T-cell (primary cell): Measurements from ENCODE around the gene ATG101. TPM values are rescaled to one million over a fixed set of nuclear protein-coding genes. Genes with fewer than 3 reads are reported as not detected.
"Not testable (repeated sequence)": the region's sequence is repeated elsewhere in the genome, so short reads cannot be mapped to it uniquely, and the experiment has no call there.

Experiments used
- ATAC-seq, 4 experiments: fragments of 200-7000 bp in 3 of 4; fragments of 150-1000 bp in 1 of 4; cut with Tn5 transposase; replicated peaks in 1 of 4; 1 replicate in 3 of 4; 2 replicates in 1 of 4; pipeline ENCODE4 v1.10.0; 2021; ENCODE audit warnings: moderate library complexity in 3 of 4, mild to moderate bottlenecking in 2 of 4, moderate number of reproducible peaks in 1 of 4
- CTCF ChIA-PET, 2 donors: fragments of 300-600 bp; sonication (Branson Sonifier 250); formaldehyde crosslinking; loops; one replicate each; lab custom pipeline; 2022; ENCODE audit warnings: antibody characterized with exemption in 2 of 2; lab: Charles Lee
- POLR2A ChIA-PET, 2 donors: fragments of 300-600 bp; sonication (Branson Sonifier 250); formaldehyde crosslinking; loops; one replicate each; lab custom pipeline; 2022; ENCODE audit warnings: antibody characterized with exemption in 2 of 2; lab: Charles Lee
- DNase-seq, 35 experiments: peaks; one replicate each; pipeline versions ENCODE4 v3.0.0 to v3.0.0-alpha.2; 2013 to 2023
- H3K27ac ChIP-seq: one replicate; pipeline ENCODE4 v1.5.1; 2013; ENCODE audit warnings: low read length
- H3K27me3 ChIP-seq, 2 experiments: replicated peaks in 1 of 2; 1 replicate in 1 of 2; 2 replicates in 1 of 2; pipeline versions ENCODE4 v1.6.1 to v1.7.0; 2013; ENCODE audit warnings: low read length in 1 of 2, mixed read lengths in 1 of 2; ENCODE audit not compliant: control insufficient read depth in 2 of 2, insufficient read depth in 2 of 2; ENCODE audit errors: extremely low read depth in 1 of 2
- H3K36me3 ChIP-seq, 2 donors: 1 replicate in 1 of 2; 2 replicates in 1 of 2; pipeline versions ENCODE4 v1.6.1 to v1.7.0; 2013; ENCODE audit warnings: low read length in 1 of 2; ENCODE audit not compliant: control insufficient read depth in 2 of 2, insufficient read depth in 1 of 2; ENCODE audit errors: extremely low read depth in 1 of 2
- H3K4me1 ChIP-seq, 2 experiments: 1 replicate in 1 of 2; 2 replicates in 1 of 2; pipeline versions ENCODE4 v1.6.1 to v1.7.0; 2013; ENCODE audit warnings: low read length in 2 of 2, mixed read lengths in 1 of 2; ENCODE audit not compliant: insufficient read depth in 2 of 2, control insufficient read depth in 1 of 2; ENCODE audit errors: extremely low read depth in 1 of 2
- H3K4me3 ChIP-seq, 2 donors: 1 replicate in 1 of 2; 2 replicates in 1 of 2; pipeline versions ENCODE4 v1.5.1 to v1.7.0; 2013; ENCODE audit warnings: mild to moderate bottlenecking in 2 of 2, low read length in 1 of 2, moderate library complexity in 1 of 2; ENCODE audit not compliant: control insufficient read depth in 1 of 2; ENCODE audit errors: extremely low read depth in 1 of 2
- H3K9me3 ChIP-seq: 2 replicates; pipeline ENCODE4 v1.7.0; 2013
- H3K27ac Mint-ChIP-seq, 2 donors: one replicate each; pipeline ENCODE4 v1.8.0; 2020 to 2021; ENCODE audit warnings: mild to moderate bottlenecking in 2 of 2, mixed read lengths in 2 of 2
- H3K27me3 Mint-ChIP-seq, 2 donors: one replicate each; pipeline ENCODE4 v1.8.0; 2021 to 2022; ENCODE audit warnings: mixed read lengths in 2 of 2
- H3K36me3 Mint-ChIP-seq: one replicate; pipeline ENCODE4 v1.8.0; 2021; ENCODE audit warnings: mixed read lengths
- H3K4me1 Mint-ChIP-seq, 3 donors: one replicate each; pipeline ENCODE4 v1.8.0; 2020 to 2022; ENCODE audit warnings: mixed read lengths in 3 of 3, mild to moderate bottlenecking in 1 of 3
- H3K4me3 Mint-ChIP-seq, 3 donors: one replicate each; pipeline ENCODE4 v1.8.0; 2020 to 2022; ENCODE audit warnings: mild to moderate bottlenecking in 3 of 3, mixed read lengths in 3 of 3, moderate library complexity in 3 of 3
- H3K9me3 Mint-ChIP-seq, 3 donors: one replicate each; pipeline ENCODE4 v1.8.0; 2020 to 2022; ENCODE audit warnings: mixed read lengths in 3 of 3
- WGBS: methylation state at CpG from one replicate; pipeline ENCODE4 v1.1.5; 2013; ENCODE audit warnings: missing lambda C conversion rate; ENCODE audit not compliant: insufficient coverage; 5-methylcytosine and 5-hydroxymethylcytosine counted together
- total RNA-seq, 35 experiments: library from RNA in 6 of 35; stranded (reverse) in 6 of 35; fragments of 120-200 nt in 1 of 35; gene quantifications; one replicate each; pipeline versions ENCODE4 v1.2.1 to v1.2.4 and lab custom pipeline; 2013 to 2026

ATG101 gene
- total RNA-seq, 5 donors from 2014 or later (not counting 1 experiment from before 2014, with no cell fraction given): 24.8 to 30.3 (median 25.9) TPM

GRCh38 chr12:52117806-52118475 lies 48.2 kb downstream of the ATG101 start:
- POLR2A ChIA-PET: not testable (repeated sequence)
- CTCF ChIA-PET: interaction anchor here in 1 of 2 donors (0.7 kb wide), 1 partner anchor 12 kb away, joined by 3 read pairs; no protein-coding TSS in a partner anchor

GRCh38 chr12:52119398-52120254 lies 49.8 kb downstream of the ATG101 start:
- no peaks in the 10 kb centered on the region for H3K36me3 ChIP-seq
- peaks cover 0 to 44% of the 10 kb centered on the region in 2 experiments for H3K27me3 ChIP-seq
- DNase-seq (peak in 17 of 35 experiments; percentile 5 to 64 (median 19)), ATAC-seq (peak; percentile 53 to 84 (median 73))
- ChIA-PET CTCF (interaction anchor here in 1 of 2 donors (0.6 kb wide), 1 partner anchor 100 kb away, joined by 5 read pairs; no protein-coding TSS in a partner anchor), POLR2A (no interaction called here)
- no peaks in the 10 kb centered on the region for H3K36me3 Mint-ChIP-seq
- H3K27me3 Mint-ChIP-seq: peaks cover 10 to 15% of the 10 kb centered on the region in 2 donors
- no peaks in the 10 kb centered on the region for H3K9me3 Mint-ChIP-seq
- H3K27ac ChIP-seq: no peak overlapping the region
- peaks cover 6 to 23% (median 18%) of the 10 kb centered on the region in 3 donors for H3K4me1 Mint-ChIP-seq
- peaks cover 0 to 14% of the 10 kb centered on the region in 2 experiments for H3K4me1 ChIP-seq
- H3K9me3 ChIP-seq: no peaks in the 10 kb centered on the region
- H3K4me3 ChIP-seq: no peak overlapping the region
- no peak overlapping the region for H3K27ac Mint-ChIP-seq
- H3K4me3 Mint-ChIP-seq: no peak overlapping the region
- WGBS: 30% methylated on average over 20 of the region's 23 CpGs

More at GRCh38 chr12:52117806-52118475, 48.2 kb downstream of the ATG101 start:
- not testable (repeated sequence) for ATAC-seq, DNase-seq, H3K27ac ChIP-seq, H3K27ac Mint-ChIP-seq, H3K4me3 Mint-ChIP-seq, H3K36me3 Mint-ChIP-seq, H3K4me3 ChIP-seq, H3K36me3 ChIP-seq, H3K9me3 Mint-ChIP-seq, H3K9me3 ChIP-seq
- peaks cover 0 to 14% of the 10 kb centered on the region in 2 experiments for H3K4me1 ChIP-seq
- 92% methylated on average over 17 of the region's 20 CpGs for WGBS
- H3K27me3 ChIP-seq: peaks cover 0 to 32% of the 10 kb centered on the region in 2 experiments
- peaks cover 8 to 16% of the 10 kb centered on the region in 2 donors for H3K27me3 Mint-ChIP-seq
- peaks cover 6 to 23% (median 18%) of the 10 kb centered on the region in 3 donors for H3K4me1 Mint-ChIP-seq

GRCh38 chr12:52120951-52121823 lies 51.4 kb downstream of the ATG101 start:
- ATAC-seq (no peak), DNase-seq (no peak)
- H3K27ac Mint-ChIP-seq: no peak overlapping the region
- ChIA-PET CTCF (interaction anchor here (0.5 to 0.9 kb wide), 5 partner anchors 9 to 374 kb away, joined by 3 to 6 read pairs (median 4); partner anchors contain the start of gene ATG101 (in 1 of the 2)), POLR2A (no interaction called here)
- no peaks in the 10 kb centered on the region for H3K9me3 ChIP-seq
- no peaks in the 10 kb centered on the region for H3K9me3 Mint-ChIP-seq
- H3K27me3 Mint-ChIP-seq: peaks cover 9 to 18% of the 10 kb centered on the region in 2 donors
- peaks cover 6 to 22% (median 15%) of the 10 kb centered on the region in 3 donors for H3K4me1 Mint-ChIP-seq
- no peak overlapping the region for H3K27ac ChIP-seq
- H3K27me3 ChIP-seq: peaks cover 0 to 59% of the 10 kb centered on the region in 2 experiments
- H3K4me3 ChIP-seq: no peak overlapping the region
- WGBS: 60% methylated on average over 10 of the region's 19 CpGs
- H3K36me3 ChIP-seq: no peaks in the 10 kb centered on the region
- no peak overlapping the region for H3K4me3 Mint-ChIP-seq
- no peaks in the 10 kb centered on the region for H3K36me3 Mint-ChIP-seq
- peaks cover 0 to 12% of the 10 kb centered on the region in 2 experiments for H3K4me1 ChIP-seq

GRCh38 chr12:52121824-52122539 lies 52.2 kb downstream of the ATG101 start:
- POLR2A ChIA-PET: no interaction called here
- no peak overlapping the region for H3K4me3 Mint-ChIP-seq
- H3K36me3 Mint-ChIP-seq: no peaks in the 10 kb centered on the region
- CTCF ChIA-PET: interaction anchor here (0.8 to 0.9 kb wide), 2 partner anchors 9 to 96 kb away, joined by 3 to 6 read pairs; no protein-coding TSS in a partner anchor
- WGBS: 19% methylated on average over 12 of the region's 18 CpGs
- H3K4me1 ChIP-seq: peaks cover 0 to 12% of the 10 kb centered on the region in 2 experiments
- no peaks in the 10 kb centered on the region for H3K9me3 Mint-ChIP-seq
- H3K27me3 Mint-ChIP-seq: peaks cover 10 to 20% of the 10 kb centered on the region in 2 donors
- H3K27ac ChIP-seq: no peak overlapping the region
- no peak overlapping the region for H3K4me3 ChIP-seq
- peaks cover 0 to 64% of the 10 kb centered on the region in 2 experiments for H3K27me3 ChIP-seq
- peaks cover 6 to 14% (median 8%) of the 10 kb centered on the region in 3 donors for H3K4me1 Mint-ChIP-seq
- H3K36me3 ChIP-seq: no peaks in the 10 kb centered on the region
- H3K27ac Mint-ChIP-seq: no peak overlapping the region
- DNase-seq (peak in 34 of 35 experiments; percentile 9 to 73 (median 48)), ATAC-seq (peak in 3 of 4 experiments; percentile 44 to 51 (median 49))
- H3K9me3 ChIP-seq: no peaks in the 10 kb centered on the region

- CTCF ChIA-PET: interaction anchor here in 1 of 2 donors (0.6 kb wide), 1 partner anchor 89 kb away, joined by 5 read pairs; no protein-coding TSS in a partner anchor
- H3K4me3 Mint-ChIP-seq: no peak overlapping the region
- peaks cover 15 to 21% of the 10 kb centered on the region in 2 donors for H3K27me3 Mint-ChIP-seq
- H3K36me3 Mint-ChIP-seq: no peaks in the 10 kb centered on the region
- POLR2A ChIA-PET: no interaction called here
- WGBS: 68% methylated on average over 3 of the region's 4 CpGs
- Histone ChIP-seq H3K36me3 (no peaks in the 10 kb centered on the region), H3K4me1 (peaks cover 0 to 12% of the 10 kb centered on the region in 2 experiments), H3K4me3 (no peak overlapping the region), H3K27ac (no peak overlapping the region), H3K9me3 (no peaks in the 10 kb centered on the region), H3K27me3 (peaks cover 0 to 68% of the 10 kb centered on the region in 2 experiments)
- H3K4me1 Mint-ChIP-seq: peaks cover 6 to 13% (median 6%) of the 10 kb centered on the region in 3 donors
- no peak overlapping the region for H3K27ac Mint-ChIP-seq
- DNase-seq (no peak), ATAC-seq (no peak)
- H3K9me3 Mint-ChIP-seq: no peaks in the 10 kb centered on the region
Observed at GRCh38 chr12:52122540-52122871, 52.7 kb downstream of the ATG101 start.
